Activated CD8-positive, alpha-beta memory T cell treated with anti-CD3 and anti-CD28 coated beads for 36 hours (primary cell): ENCODE data around the gene UBAC1. TPM values are rescaled to one million over a fixed set of nuclear protein-coding genes. Genes with fewer than 3 reads are reported as not detected.
"Not testable (repeated sequence)": the region's sequence is repeated elsewhere in the genome, so short reads cannot be mapped to it uniquely, and the experiment has no call there.

ENCODE experiments used
- CTCF ChIA-PET: fragments of 350-600 bp; sonication (Branson Sonifier 250); formaldehyde crosslinking; loops from one replicate; lab custom pipeline; 2021; ENCODE audit warnings: antibody characterized with exemption; lab: Charles Lee
- POLR2A ChIA-PET: fragments of 350-600 bp; sonication (Branson Sonifier 250); formaldehyde crosslinking; loops from one replicate; lab custom pipeline; 2021; ENCODE audit warnings: antibody characterized with exemption; lab: Charles Lee
- total RNA-seq, 2 experiments: library from RNA; stranded (reverse); gene quantifications; one replicate each; pipeline ENCODE4 v1.2.3, GENCODE V29; 2021

The UBAC1 gene
- total RNA-seq, 2 experiments from 2014 or later, result 33.5 to 34.3 TPM

DNA sequence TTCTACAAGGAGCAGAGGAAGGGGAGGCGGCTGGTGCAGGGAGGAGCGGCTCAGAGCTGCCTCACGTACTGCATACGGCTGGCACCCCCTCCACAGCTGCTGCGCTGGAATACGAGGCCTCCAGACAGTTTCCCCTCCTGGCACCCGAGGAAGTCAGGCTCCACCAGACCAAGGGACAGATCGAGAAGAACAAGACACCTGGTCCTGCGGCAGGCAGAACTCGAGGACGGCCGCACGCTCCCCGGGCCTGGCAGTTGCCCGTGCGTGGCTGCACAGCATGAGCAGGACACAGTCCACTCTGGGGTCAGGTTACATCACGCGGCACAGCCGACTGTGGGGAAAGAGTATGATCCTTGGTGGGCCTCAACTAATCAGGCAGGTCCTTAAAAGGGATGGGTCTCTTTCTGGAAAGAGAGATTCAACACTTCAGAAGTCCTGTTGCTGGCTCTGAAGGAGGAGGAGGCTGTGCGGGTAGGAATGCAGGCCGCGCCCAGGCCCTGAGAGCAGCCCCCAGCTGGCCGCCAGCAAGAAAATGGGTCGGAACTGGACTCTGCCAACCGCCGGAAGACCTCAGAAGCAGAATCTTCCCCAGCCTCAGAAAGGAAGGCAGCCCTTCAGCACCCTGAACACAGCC lies 11.6 kb downstream of the UBAC1 start:
- ChIA-PET CTCF (no interaction called here), POLR2A (no interaction called here)

GRCh38 chr9:135948968-135949367 lies 12.2 kb downstream of the UBAC1 start:
- POLR2A ChIA-PET, result no interaction called here
- CTCF ChIA-PET, result no interaction called here

- ChIA-PET POLR2A (interaction anchor here (0.5 kb wide), 1 partner anchor 88 kb away, joined by 7 read pairs; no protein-coding TSS in a partner anchor), CTCF (no interaction called here)
Measured at GRCh38 chr9:135948446-135948845, 12.7 kb downstream of the UBAC1 start.

- ChIA-PET POLR2A (no interaction called here), CTCF (no interaction called here)
Measured at GRCh38 chr9:135947582-135947981, 13.6 kb downstream of the UBAC1 start.

- CTCF ChIA-PET, POLR2A ChIA-PET: not testable (repeated sequence)
Measured at GRCh38 chr9:135947105-135947504, 14.1 kb downstream of the UBAC1 start.

- POLR2A ChIA-PET, result no interaction called here
- CTCF ChIA-PET, result no interaction called here
Measured at GRCh38 chr9:135946392-135946994, 14.7 kb downstream of the UBAC1 start.

DNA sequence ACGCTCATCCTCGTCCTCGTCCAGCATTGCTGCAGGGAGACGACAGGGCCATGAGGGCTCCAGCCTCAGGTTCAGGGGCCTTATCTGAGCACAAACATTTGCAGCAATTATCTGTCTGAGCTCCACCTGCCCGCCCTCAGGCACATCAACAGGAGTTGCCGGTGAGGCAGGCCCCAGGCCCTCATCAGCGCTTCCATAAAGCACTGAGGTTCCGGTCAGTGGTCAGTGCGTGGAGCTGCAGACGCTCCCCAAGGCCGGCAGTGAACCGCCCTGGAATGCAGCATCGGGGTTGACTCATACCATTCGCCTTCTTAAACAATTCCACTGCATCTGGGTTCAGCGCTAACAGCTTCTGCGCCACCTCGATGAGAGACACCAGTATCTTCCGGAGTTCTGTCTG lies 15.2 kb downstream of the UBAC1 start:
- ChIA-PET POLR2A (no interaction called here), CTCF (no interaction called here)

DNA sequence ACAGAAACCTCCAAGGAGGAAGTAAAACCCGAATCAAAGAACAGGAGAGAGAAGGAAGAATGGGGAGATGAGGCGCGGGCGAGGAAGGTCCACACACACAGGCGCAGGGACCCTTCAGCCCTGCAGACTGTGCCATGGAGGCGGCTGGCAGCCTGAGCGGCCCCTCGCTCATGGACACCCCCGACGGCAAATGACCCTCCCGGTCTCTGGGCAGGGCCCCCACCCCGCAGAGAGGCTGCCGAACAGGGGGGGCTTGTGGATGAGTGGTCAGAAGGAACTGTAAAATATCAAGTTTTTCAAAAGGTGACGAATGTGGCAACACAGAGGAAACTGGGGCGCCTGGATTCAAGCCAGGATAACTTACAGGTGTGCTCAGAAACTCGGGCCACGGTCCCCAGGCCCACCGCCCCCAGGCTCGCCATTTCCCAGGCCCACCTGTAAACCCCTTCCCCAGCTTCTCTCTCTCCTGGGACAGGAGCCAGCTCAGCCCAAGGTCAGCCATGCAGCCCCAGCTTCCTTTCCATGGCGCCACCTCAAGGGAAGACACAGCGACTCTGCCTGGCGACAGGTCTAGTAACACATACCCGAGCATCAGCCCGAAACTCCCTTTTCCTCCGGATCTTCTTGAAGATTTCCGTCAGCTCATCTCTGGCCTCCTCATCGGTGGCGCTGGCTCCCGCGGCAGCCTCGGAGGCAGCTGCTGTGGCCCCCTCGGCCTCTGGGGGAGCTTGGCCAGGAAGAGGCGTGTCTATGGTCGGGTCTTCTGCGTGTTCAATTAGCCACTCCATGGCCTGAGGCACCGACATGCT lies 16.5 kb downstream of the UBAC1 start:
- ChIA-PET CTCF (no interaction called here), POLR2A (no interaction called here)

- POLR2A ChIA-PET, CTCF ChIA-PET: not testable (repeated sequence)
Measured at GRCh38 chr9:135943604-135944003, 17.6 kb downstream of the UBAC1 start.

DNA sequence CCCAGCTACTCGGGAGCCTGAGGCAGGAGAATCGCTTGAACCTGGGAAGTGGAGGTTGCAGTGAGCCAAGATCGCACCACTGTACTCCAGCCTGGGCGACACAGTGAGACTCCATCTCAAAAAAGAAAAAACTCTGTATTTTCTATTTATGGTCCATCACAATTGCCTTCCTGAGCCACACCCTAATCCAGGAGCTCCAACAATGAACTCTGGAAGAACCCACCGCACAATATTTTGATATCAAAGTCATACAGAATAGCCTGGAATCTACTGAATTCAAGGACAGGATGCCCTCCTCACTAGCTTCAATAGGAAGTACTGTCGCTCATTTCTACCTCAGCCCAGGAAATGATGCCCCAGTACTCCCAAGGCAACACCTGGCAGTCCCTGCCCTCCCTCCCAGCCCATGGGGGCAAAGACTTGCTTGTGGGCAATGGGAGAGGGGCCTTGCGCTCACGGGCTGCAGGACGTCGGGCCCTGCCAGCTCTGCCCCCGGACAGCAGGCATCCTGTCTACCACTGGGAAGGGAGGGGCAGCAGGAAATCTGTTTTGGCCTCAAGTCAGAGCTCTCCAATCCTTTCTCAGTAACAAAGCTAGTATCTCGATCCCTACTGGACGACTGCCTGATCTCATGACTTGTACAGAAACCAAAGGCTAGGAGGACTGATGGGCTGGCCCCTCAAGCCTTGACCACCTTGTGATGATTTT lies 19.7 kb downstream of the UBAC1 start:
- ChIA-PET CTCF (interaction anchor here (1.5 kb wide), 1 partner anchor 144 kb away, joined by 4 read pairs; no protein-coding TSS in a partner anchor), POLR2A (no interaction called here)

DNA sequence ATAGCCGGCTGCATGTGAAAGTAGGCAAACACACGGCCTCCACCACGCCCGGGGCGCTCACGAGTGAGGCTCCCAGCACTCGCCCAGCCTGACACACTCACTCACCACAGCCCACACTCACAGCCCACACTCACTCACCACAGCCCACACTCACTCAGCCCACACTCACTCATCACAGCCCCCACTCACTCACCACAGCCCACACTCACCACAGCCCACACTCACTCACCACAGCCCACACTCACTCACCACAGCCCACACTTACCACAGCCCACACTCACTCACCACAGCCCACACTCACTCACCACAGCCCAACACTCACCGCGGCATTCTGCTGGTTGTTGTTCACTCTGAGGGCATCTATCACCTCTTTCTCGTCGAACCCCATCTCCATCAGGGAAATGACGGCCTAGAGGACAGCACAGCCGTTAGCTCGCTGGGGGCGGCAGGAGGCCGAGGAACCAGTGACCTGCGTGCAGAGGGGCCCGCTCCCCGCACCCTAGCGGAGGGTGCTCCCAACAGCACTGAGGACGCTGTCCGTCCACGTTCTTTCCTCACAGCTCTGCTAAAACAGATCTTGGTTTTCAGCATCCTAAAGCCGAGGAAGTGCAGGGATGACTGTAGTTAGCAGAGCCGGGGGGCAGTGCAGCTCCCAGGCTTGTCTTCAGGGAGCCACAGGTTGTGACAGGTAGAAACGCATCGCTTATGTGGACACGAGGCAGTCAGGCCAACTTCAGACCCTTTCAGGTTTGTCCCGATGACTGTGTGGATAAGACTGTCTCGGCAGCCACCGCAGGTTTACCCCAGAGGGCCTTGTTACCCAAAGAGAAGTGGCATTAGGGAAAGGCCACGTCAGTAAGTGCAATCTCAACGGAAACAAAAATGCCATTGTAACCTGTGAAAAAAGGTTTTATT lies 21.6 kb downstream of the UBAC1 start:
- POLR2A ChIA-PET, result no interaction called here
- CTCF ChIA-PET, result interaction anchor here (1.0 kb wide), 1 partner anchor 14 kb away, joined by 3 read pairs; no protein-coding TSS in a partner anchor

DNA sequence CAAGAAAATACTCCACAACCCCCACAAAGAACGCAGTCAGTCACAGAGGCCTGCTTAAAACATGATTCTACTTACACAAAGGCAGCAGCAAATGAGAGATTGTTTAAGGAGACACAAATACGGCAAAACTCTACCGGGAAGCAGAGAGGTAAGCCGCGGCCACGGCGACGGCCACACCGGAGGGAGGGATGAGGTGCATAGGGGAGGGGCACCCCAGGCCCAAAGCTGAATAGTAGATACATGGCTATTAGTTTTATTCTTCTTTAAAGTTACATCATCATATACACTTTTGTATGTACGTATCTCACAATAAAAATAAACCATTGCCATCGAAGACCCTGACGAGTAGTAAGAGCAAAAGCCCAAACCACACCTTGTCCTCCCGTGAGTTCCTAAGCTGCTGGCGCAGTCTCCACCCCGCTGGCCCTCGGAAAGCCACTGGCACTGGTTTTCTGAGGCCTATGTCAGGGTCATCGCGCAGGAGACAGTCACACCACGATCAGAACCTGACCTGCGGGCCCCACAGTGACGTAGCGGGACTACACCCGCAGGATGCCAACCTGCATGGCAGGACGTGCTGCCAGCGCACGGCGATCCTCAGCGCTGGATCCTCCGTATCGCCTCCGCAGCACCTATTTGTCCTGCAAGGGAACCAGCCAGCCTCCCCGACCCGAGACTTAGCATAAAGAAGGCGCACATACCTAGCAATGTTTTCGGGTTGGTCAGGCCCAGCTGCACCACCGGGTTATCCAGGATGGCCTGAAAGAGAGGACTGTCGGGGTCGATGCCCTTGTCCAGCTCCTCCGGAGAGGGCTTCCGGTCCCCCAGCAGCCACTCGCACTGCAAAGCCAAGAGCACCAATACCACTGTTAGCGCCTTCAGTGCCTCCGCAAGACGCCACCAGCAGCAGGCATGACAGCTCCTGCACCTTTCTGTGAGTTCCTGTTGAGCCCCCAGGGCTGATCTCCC lies 23.4 kb downstream of the UBAC1 start:
- CTCF ChIA-PET, result no interaction called here

GRCh38 chr9:135933114-135933513 lies 28.1 kb downstream of the UBAC1 start:
- ChIA-PET CTCF (no interaction called here), POLR2A (no interaction called here)

More for the DNA sequence above, 23.4 kb downstream of the UBAC1 start:
- POLR2A ChIA-PET, result no interaction called here

- POLR2A ChIA-PET, result no interaction called here
- CTCF ChIA-PET, result no interaction called here
Measured at GRCh38 chr9:135932656-135933055, 28.5 kb downstream of the UBAC1 start.

GRCh38 chr9:135931349-135931820 lies 29.8 kb downstream of the UBAC1 start:
- ChIA-PET POLR2A (no interaction called here), CTCF (interaction anchor here (1.6 kb wide), 1 partner anchor 36 kb away, joined by 4 read pairs; no protein-coding TSS in a partner anchor)

- ChIA-PET CTCF (interaction anchor here (1.6 kb wide), 1 partner anchor 37 kb away, joined by 4 read pairs; no protein-coding TSS in a partner anchor), POLR2A (no interaction called here)
Measured at GRCh38 chr9:135930446-135931345, 30.5 kb downstream of the UBAC1 start.
